ENCODE results near the gene SUCO.

DNA sequence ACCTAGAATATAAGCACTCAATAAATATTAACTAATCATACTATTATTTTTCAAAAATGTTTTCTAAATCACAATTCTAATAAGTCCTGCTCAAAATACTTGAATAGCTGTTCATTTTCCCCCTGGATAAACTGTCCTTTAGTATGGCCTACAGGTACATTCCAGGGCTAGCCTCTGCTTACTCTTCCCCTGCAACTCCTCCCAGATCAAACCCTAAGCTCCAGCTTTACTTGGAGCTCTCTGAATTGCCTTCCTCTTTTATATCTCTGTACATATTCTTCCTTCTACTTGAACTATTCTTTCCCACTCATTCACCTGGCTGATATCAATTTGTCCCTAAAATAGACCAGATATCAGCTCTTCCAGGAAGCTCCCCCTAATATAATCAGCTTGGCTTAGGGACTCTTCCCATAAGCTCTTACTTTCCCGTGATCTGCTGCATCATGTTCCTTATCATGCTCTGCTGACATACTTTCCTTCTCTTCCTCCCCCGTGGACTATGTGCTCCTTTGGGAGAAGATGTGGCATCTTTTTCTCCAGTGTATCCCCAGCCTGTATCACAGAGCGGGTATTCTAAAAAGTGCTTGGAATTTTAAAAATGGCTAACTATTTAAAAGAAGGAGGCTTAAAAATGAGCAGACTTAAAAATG lies 46.0 kb upstream of the SUCO start:
- TF ChIP-seq, protein P1, sequence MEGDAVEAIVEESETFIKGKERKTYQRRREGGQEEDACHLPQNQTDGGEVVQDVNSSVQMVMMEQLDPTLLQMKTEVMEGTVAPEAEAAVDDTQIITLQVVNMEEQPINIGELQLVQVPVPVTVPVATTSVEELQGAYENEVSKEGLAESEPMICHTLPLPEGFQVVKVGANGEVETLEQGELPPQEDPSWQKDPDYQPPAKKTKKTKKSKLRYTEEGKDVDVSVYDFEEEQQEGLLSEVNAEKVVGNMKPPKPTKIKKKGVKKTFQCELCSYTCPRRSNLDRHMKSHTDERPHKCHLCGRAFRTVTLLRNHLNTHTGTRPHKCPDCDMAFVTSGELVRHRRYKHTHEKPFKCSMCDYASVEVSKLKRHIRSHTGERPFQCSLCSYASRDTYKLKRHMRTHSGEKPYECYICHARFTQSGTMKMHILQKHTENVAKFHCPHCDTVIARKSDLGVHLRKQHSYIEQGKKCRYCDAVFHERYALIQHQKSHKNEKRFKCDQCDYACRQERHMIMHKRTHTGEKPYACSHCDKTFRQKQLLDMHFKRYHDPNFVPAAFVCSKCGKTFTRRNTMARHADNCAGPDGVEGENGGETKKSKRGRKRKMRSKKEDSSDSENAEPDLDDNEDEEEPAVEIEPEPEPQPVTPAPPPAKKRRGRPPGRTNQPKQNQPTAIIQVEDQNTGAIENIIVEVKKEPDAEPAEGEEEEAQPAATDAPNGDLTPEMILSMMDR (conservative IDR thresholded peaks at IDR 0.05; ENCODE audit: low read length) = no peak
- TF ChIP-seq EZH2phosphoT487 (IDR thresholded peaks at IDR 0.05; ENCODE audit: borderline replicate concordance) = no peak
